ENCODE measurements around the gene ZCCHC9.
"Not testable (repeated sequence)": the region's sequence is repeated elsewhere in the genome, so short reads cannot be mapped to it uniquely, and the experiment has no call there.

Gene ZCCHC9, protein sequence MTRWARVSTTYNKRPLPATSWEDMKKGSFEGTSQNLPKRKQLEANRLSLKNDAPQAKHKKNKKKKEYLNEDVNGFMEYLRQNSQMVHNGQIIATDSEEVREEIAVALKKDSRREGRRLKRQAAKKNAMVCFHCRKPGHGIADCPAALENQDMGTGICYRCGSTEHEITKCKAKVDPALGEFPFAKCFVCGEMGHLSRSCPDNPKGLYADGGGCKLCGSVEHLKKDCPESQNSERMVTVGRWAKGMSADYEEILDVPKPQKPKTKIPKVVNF

DNA sequence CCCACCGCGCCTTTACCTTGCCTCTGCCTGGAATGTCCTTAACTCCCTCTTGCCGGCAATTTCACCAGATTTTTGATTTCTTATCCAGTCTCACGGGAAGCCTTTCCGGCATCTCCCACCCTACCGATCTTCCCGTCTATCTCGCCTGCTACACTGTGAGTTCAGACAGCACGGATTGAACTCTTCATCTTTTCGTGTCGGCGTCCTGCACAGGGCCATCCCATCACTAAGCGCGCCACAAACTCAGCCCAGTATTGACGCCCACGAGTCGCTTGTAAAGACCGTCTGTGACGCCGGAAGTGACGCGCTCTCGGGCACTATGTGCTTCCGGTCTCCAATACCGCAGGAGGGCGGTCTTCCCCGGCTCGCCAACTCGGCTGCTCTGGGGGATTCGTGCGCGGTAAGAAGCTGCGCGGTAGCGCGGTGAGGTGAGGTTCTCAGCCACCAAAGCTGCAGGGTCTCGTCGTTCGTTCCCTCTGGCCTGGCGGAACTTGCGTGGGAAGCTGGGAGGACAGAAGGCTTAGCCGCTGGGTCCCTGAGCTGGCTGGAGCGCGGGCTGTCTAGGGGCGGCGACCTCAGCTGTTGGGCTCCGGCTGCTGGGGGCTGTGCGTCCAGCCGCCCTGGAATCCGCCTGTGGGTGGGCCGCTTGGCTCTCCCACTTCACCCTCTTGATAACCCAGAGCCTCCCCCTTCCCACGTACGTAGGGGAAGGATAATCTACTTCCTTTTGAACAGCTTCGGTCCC, at the start of gene ZCCHC9:
Gene ZCCHC9 (plus strand): TSS at position 317 of the 745 bp plus-strand sequence. CDS start 3,171 bp downstream, outside the sequence.
- peak; percentile 84 to 86 for DNase-seq (ENCODE audit: low read depth in 2 of 2)

DNA sequence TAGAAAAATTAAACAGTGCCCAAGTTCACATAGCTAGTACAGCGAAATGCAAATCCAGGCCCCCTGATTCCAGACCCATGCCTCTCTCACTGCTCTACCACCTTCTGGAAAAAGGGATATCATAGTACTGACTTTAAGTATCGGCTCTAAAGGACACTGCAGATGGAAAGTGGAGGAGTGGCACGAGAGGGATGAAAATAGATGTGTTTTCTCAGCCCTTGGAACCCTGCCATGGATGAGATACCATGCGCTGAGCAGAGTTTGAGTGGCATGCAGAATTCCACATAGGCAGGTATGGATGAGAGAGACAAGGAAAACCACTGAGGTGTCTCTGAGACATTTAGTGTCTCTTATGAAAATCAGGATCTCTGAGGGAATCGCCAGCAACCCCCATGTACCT, 49.5 kb upstream of the ZCCHC9 start:
- DNase-seq (ENCODE audit: low read depth in 2 of 2): no peak

DNA sequence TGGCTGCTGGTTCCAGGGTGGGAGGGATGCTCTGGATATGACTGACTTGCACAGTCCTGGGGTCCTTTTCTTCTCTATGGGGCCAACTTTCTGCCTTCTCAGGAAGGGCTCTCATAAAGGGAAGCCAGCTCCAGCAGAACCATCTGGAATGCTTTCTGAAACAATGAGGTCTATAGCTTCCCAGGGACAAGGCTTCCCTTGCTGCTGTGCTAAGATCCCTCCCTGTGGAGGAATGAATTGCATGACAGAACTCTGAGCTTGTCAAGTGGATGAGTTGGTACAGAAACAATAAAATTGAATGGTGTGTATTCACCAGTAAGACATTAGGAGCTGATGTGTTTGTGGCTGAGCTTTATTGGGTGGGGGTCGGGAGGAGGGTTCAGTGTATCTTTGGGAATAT, 48.5 kb upstream of the ZCCHC9 start:
- DNase-seq (ENCODE audit: low read depth in 2 of 2): no peak

DNA sequence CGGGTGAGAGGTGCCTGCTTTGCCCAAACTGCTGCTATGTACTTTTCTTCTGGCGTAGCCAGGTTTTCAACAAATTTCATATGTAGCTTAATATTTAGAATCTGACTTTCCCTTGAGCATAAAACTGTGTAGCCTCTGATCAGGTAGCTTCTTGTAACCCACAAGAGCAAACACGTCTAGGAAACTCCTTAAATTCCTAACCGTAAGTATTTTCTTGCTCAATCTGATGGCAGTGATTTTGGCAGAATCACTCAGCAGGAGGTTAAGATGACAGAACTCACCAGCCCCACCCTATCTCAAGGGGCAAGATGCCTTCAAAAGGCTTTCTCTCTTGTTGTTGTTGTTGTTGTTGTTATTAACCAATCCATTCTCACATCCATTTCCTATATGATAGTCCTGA, 47.5 kb upstream of the ZCCHC9 start:
- no peak for DNase-seq (ENCODE audit: low read depth in 2 of 2)

DNA sequence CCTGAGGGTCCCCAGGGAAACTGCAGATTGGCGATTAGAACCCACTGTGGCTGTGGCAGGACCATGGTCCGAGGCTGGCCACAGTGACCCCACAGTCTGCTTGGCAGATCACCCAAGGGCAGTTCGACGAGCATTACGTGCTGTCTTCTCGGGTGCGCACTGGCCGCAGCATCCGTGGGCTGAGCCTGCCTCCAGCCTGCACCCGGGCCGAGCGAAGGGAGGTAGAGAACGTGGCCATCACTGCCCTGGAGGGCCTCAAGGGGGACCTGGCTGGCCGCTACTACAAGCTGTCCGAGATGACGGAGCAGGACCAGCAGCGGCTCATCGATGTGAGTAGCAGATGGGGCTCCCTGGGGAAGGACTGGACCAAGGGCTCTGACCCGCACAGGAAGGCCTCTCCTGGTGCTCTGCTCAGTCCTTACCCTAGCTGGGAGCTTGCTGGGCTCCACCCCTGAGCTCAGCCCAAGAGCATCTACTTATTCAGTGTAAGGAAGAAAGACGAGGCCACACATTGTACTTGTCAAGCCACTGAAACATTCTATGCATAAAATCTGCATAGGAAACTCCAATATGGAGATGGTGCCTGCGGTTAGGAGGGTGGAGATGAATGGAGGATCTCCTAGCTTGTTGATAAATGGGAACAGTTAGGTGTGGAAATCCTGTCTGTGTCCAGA, 46.4 kb upstream of the ZCCHC9 start:
- DNase-seq (ENCODE audit: low read depth in 2 of 2): no peak

DNA sequence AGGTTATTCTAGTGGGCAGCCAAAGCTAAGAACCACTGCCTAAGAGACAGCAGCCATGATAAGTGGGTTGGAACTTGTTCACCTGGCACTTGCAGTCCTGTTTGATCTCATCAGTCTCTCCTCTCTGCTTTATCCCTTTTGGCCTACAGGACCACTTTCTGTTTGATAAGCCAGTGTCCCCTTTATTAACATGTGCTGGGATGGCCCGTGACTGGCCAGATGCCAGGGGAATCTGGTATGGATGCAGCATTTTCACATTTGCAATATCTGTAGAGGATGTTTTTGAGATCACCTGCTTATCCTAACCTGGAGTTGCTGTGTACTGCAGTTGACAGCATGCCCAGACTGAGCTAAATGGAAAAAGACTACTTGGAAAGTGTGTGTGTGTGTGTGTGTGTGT, 44.6 kb upstream of the ZCCHC9 start:
- DNase-seq (ENCODE audit: low read depth in 2 of 2): no peak

DNA sequence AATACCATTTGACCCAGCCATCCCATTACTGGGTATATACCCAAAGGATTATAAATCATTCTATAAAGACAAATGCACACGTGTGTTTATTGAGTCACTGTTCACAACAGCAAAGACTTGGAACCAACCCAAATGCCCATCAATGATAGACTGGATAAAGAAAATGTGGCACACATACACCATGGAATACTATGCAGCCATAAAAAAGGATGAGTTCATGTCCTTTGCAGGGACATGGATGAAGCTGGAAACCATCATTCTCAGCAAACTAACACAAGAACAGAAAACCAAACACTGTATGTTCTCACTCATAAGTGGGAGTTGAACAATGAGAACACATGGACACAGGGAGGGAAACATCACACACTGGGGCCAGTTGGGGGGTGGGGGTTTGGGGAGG, 38.6 kb upstream of the ZCCHC9 start:
- DNase-seq (ENCODE audit: low read depth in 2 of 2): not testable (repeated sequence)

DNA sequence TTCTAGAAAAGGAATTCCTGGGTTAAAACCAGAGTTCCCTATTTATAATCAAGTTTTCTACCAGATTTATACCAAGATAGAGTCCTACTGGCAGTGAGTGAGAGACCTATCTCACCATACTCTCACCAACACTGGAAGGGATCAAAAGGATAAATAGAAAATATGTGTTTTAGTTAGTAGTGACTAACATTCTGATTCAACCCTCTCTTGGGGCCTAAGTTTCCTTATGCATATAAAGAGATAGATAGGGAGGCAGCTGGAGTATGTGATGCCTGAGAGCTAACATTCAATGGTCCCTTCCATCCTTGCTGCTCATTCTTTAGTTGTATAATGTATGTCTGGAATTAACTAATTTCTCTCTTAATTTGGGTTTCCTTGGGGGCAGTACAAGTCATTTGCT, 36.3 kb upstream of the ZCCHC9 start:
- no peak for DNase-seq (ENCODE audit: low read depth in 2 of 2)

DNA sequence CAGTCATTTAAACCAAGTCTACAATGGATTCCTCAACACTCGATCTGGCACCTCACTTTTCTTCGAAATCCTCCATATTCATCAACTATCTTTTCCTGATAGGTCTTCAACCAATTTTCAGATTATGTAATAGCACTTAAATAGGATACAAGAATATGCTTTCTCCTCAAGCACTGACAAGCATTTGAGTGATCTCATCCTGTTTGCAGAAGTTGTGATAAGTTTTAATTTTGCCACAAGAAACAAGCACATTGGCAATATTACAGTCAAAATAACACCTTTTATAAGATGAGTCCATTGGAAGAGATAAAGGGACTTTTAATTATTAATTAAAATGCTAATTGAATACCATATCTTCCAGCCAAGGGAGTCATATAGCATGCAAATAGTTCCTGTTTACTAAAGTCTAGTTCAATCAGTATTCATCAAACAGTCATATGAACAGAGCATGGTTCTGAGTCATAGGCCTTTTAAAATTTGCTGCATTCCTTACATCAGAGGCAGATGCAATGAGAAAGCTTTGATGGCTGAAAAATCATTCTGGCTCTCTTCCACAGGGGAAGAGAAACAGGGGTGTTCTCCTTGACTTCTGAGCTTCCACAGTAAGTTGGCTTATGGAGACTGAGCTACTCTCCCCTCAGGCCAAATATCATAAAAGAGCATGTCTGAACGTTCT, 32.7 kb upstream of the ZCCHC9 start:
- no peak for DNase-seq (ENCODE audit: low read depth in 2 of 2)

DNA sequence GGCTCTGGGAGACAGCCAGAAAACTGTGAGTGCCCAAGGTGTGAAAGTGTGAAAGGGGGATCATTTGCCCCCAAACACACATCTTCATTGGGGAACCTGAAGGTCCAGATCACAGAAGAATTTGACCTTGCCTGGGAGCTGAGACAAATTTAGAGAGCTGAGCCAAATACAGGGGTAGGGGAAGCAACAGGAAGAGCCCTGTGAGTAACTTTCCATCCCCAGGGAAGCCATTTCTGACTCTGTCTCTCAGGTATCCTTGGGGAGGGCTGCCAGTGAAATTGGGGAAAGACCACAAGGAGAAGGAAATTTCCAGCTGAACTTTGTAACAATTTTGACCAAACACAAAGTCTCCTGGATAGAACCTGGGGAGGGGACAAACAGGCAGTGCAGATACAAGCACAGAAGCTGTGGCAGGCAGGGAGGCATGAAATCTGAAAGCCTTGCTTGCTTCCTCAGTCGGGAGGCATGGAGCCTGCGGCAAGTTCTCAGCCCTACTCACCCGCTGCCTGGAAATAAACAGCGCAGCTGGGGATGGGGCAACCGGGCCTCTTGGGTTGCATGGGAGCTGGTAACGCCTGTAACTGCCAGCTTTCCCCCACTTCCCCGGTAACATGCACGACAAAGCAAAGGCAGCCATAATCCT, 31.5 kb upstream of the ZCCHC9 start:
- no peak for DNase-seq (ENCODE audit: low read depth in 2 of 2)

DNA sequence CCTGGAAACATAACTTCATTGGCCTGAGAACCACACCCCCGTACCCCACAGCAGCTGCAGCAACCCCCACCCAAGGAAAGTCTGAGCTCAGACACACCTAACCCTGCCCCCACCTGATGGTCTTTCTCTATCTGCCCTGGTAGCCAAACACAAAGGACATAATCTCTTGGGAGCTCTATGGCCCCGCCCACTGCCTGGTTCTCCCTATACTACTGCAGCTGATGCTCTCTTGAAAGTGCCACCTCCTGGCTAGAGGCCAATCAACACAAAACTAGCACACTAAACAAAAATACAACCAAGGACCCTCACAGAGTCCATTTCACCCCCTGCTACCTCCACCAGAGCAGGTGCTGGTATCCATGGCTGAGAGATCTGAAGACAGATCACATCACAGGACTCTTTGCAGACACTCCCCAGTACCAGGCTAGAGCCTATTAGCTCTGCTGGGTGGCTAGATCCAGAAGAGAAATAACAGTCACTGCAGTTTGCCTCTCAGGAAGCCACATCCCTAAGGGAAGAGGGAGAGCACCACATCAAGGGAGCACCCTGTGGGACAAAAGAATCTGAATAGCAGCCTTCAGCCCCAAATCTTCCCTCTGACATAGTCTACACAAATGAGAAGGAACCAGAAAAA, 30.9 kb upstream of the ZCCHC9 start:
- not testable (repeated sequence) for DNase-seq (ENCODE audit: low read depth in 2 of 2)

DNA sequence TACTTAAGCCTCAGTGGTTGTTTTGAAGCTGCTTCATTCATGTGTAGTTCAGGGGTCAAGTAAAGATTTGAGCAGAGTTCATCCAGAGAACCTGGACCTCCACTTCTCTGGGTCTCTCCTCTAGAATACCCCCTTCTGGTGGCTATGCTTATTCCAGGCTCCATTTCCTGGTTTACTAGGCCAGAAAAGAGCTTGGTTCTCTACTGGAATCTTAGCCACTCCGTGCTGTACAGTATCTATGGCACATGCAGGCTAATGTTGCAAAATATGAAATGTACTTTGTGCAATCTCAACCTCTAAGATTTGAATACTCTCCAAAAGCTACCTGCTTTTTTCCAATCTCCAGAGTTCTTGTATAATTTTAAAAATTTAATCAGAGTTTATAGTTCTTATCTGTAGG, 17.4 kb upstream of the ZCCHC9 start:
- no peak for DNase-seq (ENCODE audit: low read depth in 2 of 2)

DNA sequence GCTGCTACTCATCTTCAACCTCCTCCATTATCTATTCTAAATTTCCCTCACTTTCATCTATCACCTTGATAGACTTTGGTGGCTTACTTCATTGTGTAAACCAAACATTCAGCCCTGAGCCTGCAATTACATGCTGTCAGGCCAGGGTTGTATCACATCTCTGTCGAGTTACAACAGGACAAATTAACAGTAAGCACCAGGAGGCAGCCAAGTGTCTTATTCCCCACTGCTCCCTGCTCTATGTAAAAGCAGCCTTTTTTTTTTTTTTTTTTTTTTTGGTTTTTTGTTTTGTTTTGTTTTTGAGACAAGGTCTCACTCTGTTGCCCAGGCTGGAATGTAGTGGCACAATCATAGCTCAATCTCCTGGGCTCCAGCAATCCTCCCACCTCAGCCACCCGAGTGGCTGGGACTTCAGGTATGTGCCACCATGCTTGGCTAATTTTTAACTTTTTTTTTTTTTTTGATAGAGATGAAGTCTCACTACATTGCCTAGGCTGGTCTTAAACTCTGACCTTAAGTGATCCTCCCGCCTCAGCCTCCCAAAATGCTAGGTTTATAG, 15.2 kb upstream of the ZCCHC9 start:
- no peak for DNase-seq (ENCODE audit: low read depth in 2 of 2)

DNA sequence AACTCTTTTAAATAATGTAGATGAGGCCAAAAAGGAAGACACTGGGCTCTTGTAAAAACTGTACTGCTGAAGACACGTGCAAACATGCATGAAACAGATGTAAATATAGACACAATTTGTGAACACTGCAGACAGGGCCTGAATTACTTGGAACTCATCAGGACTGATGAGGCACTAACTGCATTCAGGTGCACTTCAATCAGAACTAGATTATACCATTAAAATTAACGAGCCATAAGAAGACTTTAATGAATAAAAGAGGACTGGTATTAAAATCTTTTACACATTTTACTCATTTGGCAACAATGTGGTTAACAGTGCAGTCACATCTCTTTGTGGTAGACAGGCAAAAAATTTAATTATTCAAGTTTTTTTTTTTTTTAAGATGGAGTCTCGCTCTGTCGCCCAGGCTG, 13.4 kb upstream of the ZCCHC9 start:
- no peak for DNase-seq (ENCODE audit: low read depth in 2 of 2)

DNA sequence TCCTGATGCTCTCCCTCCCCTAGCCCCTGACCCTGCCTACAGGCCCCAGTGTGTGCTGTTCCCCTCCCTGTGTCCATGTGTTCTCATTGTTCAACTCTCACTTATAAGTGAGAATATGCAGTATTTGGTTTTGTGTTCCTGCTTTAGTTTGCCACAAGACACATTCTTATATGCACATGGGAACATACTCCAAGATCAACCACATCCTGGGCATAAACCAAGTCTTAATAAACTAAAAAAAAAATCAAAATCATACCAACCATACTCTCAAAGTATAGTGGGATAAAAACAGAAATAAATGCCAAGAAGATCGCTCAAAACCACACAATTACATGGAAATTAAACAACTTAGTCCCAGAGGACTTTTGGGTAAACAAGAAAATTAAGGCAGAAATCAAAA, 11.2 kb upstream of the ZCCHC9 start:
- no peak for DNase-seq (ENCODE audit: low read depth in 2 of 2)

DNA sequence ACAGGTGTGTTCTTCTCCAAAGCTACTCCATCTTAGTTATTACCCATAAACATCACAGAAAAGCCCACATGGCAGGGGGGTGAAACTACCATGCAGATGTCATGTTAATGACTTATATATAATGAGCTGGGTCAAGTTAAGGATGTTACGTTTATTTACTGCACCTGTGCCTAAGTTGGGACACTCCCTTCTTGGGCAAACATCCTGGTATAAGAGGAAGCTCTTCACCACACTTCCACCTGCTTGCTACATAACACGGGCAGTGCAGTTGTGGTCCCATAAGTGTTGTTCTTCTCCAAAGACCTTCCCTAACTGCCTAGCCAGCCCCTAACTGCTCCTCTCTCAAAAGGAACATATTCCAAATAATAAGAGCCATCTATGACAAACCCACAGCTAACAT, 9.3 kb upstream of the ZCCHC9 start:
- no peak for DNase-seq (ENCODE audit: low read depth in 2 of 2)

DNA sequence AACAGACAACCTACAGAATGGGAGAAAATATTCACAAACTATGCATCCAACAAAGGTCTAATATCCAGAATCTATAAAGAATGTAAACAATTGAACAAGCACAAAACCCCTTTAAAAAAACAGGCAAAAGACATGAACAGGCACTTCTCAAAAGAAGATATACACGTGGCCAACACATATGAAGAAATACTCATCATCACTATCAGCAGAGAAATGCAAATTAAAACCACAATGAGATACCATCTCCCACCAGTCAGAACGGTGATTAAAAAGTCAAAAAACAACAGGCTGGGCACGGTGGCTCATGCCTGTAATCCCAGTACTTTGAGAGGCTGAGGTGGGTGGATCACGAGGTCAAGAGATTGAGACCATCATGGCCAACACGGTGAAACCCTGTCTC, 7.4 kb upstream of the ZCCHC9 start:
- not testable (repeated sequence) for DNase-seq (ENCODE audit: low read depth in 2 of 2)

DNA sequence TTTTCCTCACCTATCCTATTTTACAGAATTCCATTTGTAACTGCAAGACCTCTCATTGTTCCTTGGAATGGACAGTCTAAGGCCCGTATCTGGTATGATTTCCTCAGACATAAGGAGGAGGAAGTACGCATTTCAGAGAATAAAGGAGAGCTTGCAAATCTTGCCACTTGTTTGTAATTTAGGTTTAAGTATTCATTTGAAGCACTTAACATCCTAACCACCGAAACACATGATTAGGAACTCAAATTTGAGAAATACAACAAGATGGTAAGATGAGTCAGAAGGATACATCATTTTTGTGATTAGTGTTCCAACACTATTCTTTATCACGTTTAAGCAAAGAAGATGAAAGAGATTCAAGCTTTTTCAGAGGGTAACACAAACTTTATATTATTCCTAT, 3.9 kb upstream of the ZCCHC9 start:
- no peak for DNase-seq (ENCODE audit: low read depth in 2 of 2)

DNA sequence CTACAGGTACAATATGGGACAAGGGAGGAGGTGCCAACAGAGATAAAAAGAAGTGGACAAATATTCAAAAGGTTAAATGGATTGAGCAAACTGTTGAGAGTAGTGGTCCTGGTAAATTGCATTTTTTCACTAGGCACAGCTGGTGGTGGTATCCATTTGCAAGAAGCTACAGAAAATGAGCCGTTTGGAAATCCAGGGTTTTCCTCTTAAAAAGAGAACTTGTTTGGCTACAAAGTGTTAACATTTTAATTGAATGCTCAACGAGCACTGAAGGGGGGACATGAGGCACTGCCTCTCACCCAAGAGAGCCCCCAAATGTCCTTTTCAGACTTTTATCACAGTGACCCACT, 491 bp upstream of the ZCCHC9 start:
- no peak for DNase-seq (ENCODE audit: low read depth in 2 of 2)

DNA sequence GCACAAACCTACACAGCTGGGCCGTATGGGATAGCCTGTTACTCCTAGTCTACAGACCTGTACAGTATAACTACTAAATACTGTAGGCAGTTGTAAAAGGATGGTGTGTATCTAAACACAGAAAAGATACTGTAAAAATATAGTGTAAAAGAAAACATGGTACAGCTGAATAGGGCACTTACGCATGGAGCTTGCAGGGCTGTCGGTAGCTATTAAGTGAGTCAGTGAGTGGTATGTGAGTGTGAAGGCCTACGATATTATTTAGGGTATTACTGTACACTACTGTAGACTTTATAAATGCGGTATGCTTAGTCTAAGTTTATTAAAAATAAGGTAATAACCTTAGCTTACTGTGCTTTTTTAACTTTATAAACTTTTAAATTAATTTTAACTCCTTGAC, 1.2 kb downstream of the ZCCHC9 start:
- no peak for DNase-seq (ENCODE audit: low read depth in 2 of 2)

DNA sequence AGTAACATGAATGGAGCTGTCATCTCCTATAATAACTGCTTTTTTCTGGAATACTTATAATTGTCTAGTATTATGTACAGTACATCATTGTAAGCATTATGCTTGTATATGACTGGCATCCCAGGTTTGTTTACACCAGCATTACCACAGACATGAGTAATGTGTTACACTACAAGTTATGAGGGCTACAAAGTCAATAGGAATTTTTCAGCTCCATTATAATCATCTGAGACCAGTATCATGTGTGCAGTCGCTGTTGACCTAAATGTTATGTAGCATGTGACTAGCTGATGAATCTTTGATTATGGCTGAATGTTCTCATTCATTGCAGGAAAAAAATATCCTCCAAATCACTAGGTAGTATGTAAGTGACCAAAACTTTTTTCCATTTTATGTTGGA, 2.2 kb downstream of the ZCCHC9 start:
- DNase-seq (ENCODE audit: low read depth in 2 of 2): no peak

All from stimulated activated CD4-positive, alpha-beta T cell treated with anti-CD3 and anti-CD28 coated beads, Interleukin-1b, Interleukin-23, amount 100 ng/mL, for 4 hours (primary cell).